GM12878 (cell line): Measurements from ENCODE around the gene CCDC112. TPM values are rescaled to one million over a fixed set of nuclear protein-coding genes. Genes with fewer than 3 reads are reported as not detected.

Experiments
- ATAC-seq: fragments of 200-7000 bp; cut with Tn5 transposase; 3 replicates; pipeline ENCODE4 v1.9.1; 2020; ENCODE audit warnings: mild to moderate bottlenecking, moderate library complexity
- BruUV-seq: library from RNA; stranded (reverse); fragments of 400-500 nt; replicated peaks from 2 replicates; lab custom pipeline; 2021; lab: Mats Ljungman, UMichigan
- CTCF ChIA-PET: fragments of 300-600 bp; sonication (Branson Sonifier 250); formaldehyde crosslinking; extraction: SDS; loops from one replicate; lab custom pipeline; 2021; ENCODE audit warnings: inconsistent platforms; lab: Yijun Ruan, JAX
- POLR2A ChIA-PET: fragments of 350-600 bp; formaldehyde crosslinking; extraction: SDS; loops from one replicate; lab custom pipeline; 2021; ENCODE audit warnings: inconsistent platforms; lab: Charles Lee
- RAD21 ChIA-PET: fragments of 300-600 bp; sonication (Branson Sonifier 250); formaldehyde crosslinking; loops from one replicate; lab custom pipeline; 2023; ENCODE audit warnings: antibody characterized with exemption; ENCODE audit not compliant: unreplicated experiment; lab: Charles Lee
- SMC1A ChIA-PET: fragments of 300-600 bp; sonication (Branson Sonifier 250); formaldehyde crosslinking; loops from one replicate; lab custom pipeline; 2023; ENCODE audit not compliant: unreplicated experiment, uncharacterized antibody; lab: Charles Lee
- DNase-seq: peaks from one replicate; pipeline ENCODE4 v3.0.0-alpha.2; 2011; ENCODE audit warnings: low read depth, low spot score
- FAIRE-seq: peaks from 3 replicates; lab custom pipeline; 2011; peaks lifted over from hg19 to GRCh38; lab: Jason Lieb, UNC
- H2AFZ ChIP-seq: 2 replicates; pipeline ENCODE4 v1.6.0; 2011; ENCODE audit warnings: low read depth, low read length, control low read depth; ENCODE audit not compliant: control insufficient read depth
- H3K27ac ChIP-seq: 2 replicates; pipeline ENCODE4 v1.5.1; 2011; ENCODE audit warnings: control low read depth; ENCODE audit not compliant: control insufficient read depth, insufficient read depth
- H3K27me3 ChIP-seq, 2 experiments: replicated peaks in 1 of 2; 2 replicates each; pipeline versions ENCODE4 v1.6.0 to v1.6.1; 2011; ENCODE audit warnings: low read length in 1 of 2; ENCODE audit not compliant: control insufficient read depth in 2 of 2, insufficient read depth in 2 of 2
- H3K36me3 ChIP-seq, 2 experiments: 2 replicates each; pipeline ENCODE4 v1.5.1; 2011; ENCODE audit warnings: low read length in 1 of 2; ENCODE audit not compliant: control insufficient read depth in 2 of 2, insufficient read depth in 2 of 2
- H3K4me1 ChIP-seq: 2 replicates; pipeline ENCODE4 v1.6.1; 2011; ENCODE audit warnings: mild to moderate bottlenecking, low read length, moderate library complexity, mixed read lengths; ENCODE audit not compliant: control insufficient read depth, insufficient read depth
- H3K4me2 ChIP-seq: 2 replicates; pipeline ENCODE4 v1.6.0; 2011; ENCODE audit warnings: control low read depth; ENCODE audit not compliant: control insufficient read depth, insufficient read depth
- H3K4me3 ChIP-seq: fragments of 200-600 bp; sonication (generic); 2 replicates; pipeline ENCODE4 v1.5.1; 2016
- H3K79me2 ChIP-seq: 2 replicates; pipeline ENCODE4 v1.6.0; 2011; ENCODE audit warnings: low read length; ENCODE audit not compliant: control insufficient read depth, insufficient read depth
- H3K9ac ChIP-seq: 2 replicates; pipeline ENCODE4 v1.8.0; 2011; ENCODE audit warnings: low read length, control low read depth, mixed read lengths; ENCODE audit not compliant: control insufficient read depth, insufficient read depth
- H3K9me3 ChIP-seq: replicated peaks from 3 replicates; pipeline ENCODE4 v1.5.1; 2011; ENCODE audit warnings: mild to moderate bottlenecking, low read length; ENCODE audit not compliant: control insufficient read depth, insufficient read depth
- H4K20me1 ChIP-seq: 2 replicates; pipeline ENCODE4 v1.6.0; 2011; ENCODE audit not compliant: control insufficient read depth, insufficient read depth
- CEBPB ChIP-seq, 2 experiments: fragments of 150-350 bp in 1 of 2; IDR thresholded peaks; 2 replicates each; pipeline ENCODE4 v1.6.1; 2012 to 2014; ENCODE audit warnings: low read depth in 2 of 2, low read length in 2 of 2, borderline replicate concordance in 1 of 2, inconsistent platforms in 1 of 2
- ESRRA ChIP-seq: IDR thresholded peaks from 2 replicates; pipeline ENCODE4 v1.6.1; 2012; ENCODE audit warnings: mild to moderate bottlenecking, low read length, improper control_type of control experiment
- NBN ChIP-seq: fragments of 450-650 bp; IDR thresholded peaks from 2 replicates; pipeline ENCODE4 v1.6.1; 2016
- NFYB ChIP-seq: IDR thresholded peaks from 2 replicates; pipeline ENCODE4 v1.6.1; 2011; ENCODE audit warnings: low read depth, mild to moderate bottlenecking, low read length, improper control_type of control experiment, moderate library complexity; ENCODE audit not compliant: insufficient read depth
- USF1 ChIP-seq: IDR thresholded peaks from 2 replicates; pipeline ENCODE4 v1.6.1; 2011; ENCODE audit warnings: borderline replicate concordance, low read depth, mild to moderate bottlenecking, moderate library complexity, mixed read lengths, low read length; ENCODE audit not compliant: insufficient read depth; ENCODE audit errors: extremely low read length
- WGBS: methylation state at CpG from one replicate; pipeline ENCODE4 v1.1.6; 2016; ENCODE audit warnings: low lambda C conversion rate; ENCODE audit not compliant: insufficient replicate concordance, insufficient coverage; ENCODE audit errors: missing lambda C conversion rate; 5-methylcytosine and 5-hydroxymethylcytosine counted together
- in situ Hi-C: fragments of 300-500 bp; cut with MboI; formaldehyde crosslinking; loops from 9 replicates; pipeline ENCODE4 v1.14.3; 2018; ENCODE audit warnings: mixed read lengths
- intact Hi-C: fragments of 100-400 bp; cut with micrococcal nuclease; formaldehyde crosslinking; loops from one replicate; pipeline ENCODE4 v1.14.2; 2022; ENCODE audit not compliant: unreplicated experiment
- polyA plus RNA-seq, 11 experiments: library from polyadenylated mRNA; depleted of rRNA in 4 of 11; unstranded in 6 of 11; stranded (reverse) in 5 of 11; fragments of >200 nt; fragmentation: Nextera tagmentation in 4 of 11; fragmentation: Illumina TruSeq in 1 of 11; extraction: Ambion mirVana in 4 of 11; extraction: Trizol in 1 of 11; gene quantifications; 1 replicate in 1 of 11; 2 replicates in 10 of 11; pipeline versions ENCODE4 v1.2.1 to v1.2.3, GENCODE V29; 2011 to 2016; ENCODE audit warnings: inconsistent platforms in 2 of 11, missing spikeins in 2 of 11, low read depth in 1 of 11
- total RNA-seq, 4 experiments: library from RNA; depleted of rRNA in 3 of 4; stranded (reverse); fragments of >200 nt in 3 of 4; fragmentation: Illumina TruSeq in 1 of 4; extraction: Trizol in 1 of 4; gene quantifications; 2 replicates each; pipeline versions ENCODE4 v1.2.1 to v1.2.3, GENCODE V29; 2013 to 2021
- TF ChIP-seq, protein P1 (sequence below): fragments of 450-650 bp; IDR thresholded peaks from 2 replicates; pipeline ENCODE4 v1.6.1; 2017; ENCODE audit warnings: borderline replicate concordance
- TF ChIP-seq, protein P2 (sequence below): fragments of 450-650 bp; formaldehyde crosslinking; IDR thresholded peaks from 2 replicates; pipeline ENCODE4 v1.4.0; 2020; ENCODE audit warnings: mild to moderate bottlenecking, moderate library complexity

CCDC112 gene
- total and polyA plus RNA-seq, 10 of the 15 experiments (the other 5 are each of a cell fraction or from before 2014, with no cell fraction given), result 0.12 to 2.0 (median 0.58) TPM

DNA sequence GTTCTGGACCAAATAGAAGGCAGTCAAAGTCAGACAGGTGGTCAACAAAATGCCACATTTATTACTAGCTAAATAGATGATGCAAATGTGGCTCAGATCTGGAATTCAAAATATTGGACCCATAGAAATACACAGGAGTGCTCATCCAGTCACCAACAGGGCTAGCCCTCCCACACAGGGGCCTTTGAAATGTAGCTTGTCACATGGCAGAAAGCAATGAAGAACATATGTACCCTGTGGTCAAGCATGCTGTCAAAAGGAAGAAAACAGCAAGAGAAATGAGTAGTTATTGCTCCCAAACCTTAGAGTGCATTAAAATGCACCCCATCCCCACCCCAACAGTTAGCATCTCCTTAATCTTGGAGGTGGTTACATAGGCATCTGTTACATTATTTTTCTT, 20.9 kb upstream of the CCDC112 start:
- ChIA-PET CTCF (interaction anchor here (1.4 to 7.3 kb wide), 3 partner anchors 9 to 257 kb away, joined by 5 to 45 read pairs (median 7); no protein-coding TSS in a partner anchor), SMC1A (interaction anchor here (1.0 to 3.5 kb wide), 4 partner anchors 10 to 159 kb away, joined by 4 to 12 read pairs (median 5); no protein-coding TSS in a partner anchor), RAD21 (interaction anchor here (0.9 to 1.8 kb wide), 3 partner anchors 10 to 202 kb away, joined by 3 to 5 read pairs (median 3); no protein-coding TSS in a partner anchor), POLR2A (no interaction called here)
- BruUV-seq, result no TSS peak
- no peaks in the 10 kb centered on the region for H3K36me3 ChIP-seq
- DNase-seq (no peak), ATAC-seq (no peak), FAIRE-seq (no peak)
- H3K4me1 ChIP-seq, result no peaks in the 10 kb centered on the region
- no peak overlapping the region for H3K27ac ChIP-seq
- H3K27me3 ChIP-seq, result no peaks in the 10 kb centered on the region
- H3K79me2 ChIP-seq, result no peaks in the 10 kb centered on the region
- in situ Hi-C loops (loop anchor here (10.0 kb wide), 1 partner anchor 747 kb away; no protein-coding TSS in a partner anchor), intact Hi-C loops (no loop called here)
- no peak overlapping the region for H3K9ac ChIP-seq
- no peaks in the 10 kb centered on the region for H3K9me3 ChIP-seq
- no peak overlapping the region for H3K4me2 ChIP-seq
- TF ChIP-seq NBN, result no peak
- no peak overlapping the region for H3K4me3 ChIP-seq
- no peaks in the 10 kb centered on the region for H4K20me1 ChIP-seq
- H2AFZ ChIP-seq, result no peak overlapping the region

GRCh38 chr5:115313632-115314031, 17.2 kb upstream of the CCDC112 start:
- Histone ChIP-seq H4K20me1 (no peaks in the 10 kb centered on the region), H3K79me2 (no peaks in the 10 kb centered on the region), H3K4me3 (no peak overlapping the region), H2AFZ (no peak overlapping the region), H3K4me2 (no peak overlapping the region), H3K36me3 (no peaks in the 10 kb centered on the region), H3K9ac (no peak overlapping the region), H3K9me3 (no peaks in the 10 kb centered on the region), H3K4me1 (no peaks in the 10 kb centered on the region), H3K27me3 (no peaks in the 10 kb centered on the region), H3K27ac (no peak overlapping the region)
- ChIA-PET SMC1A (interaction anchor here (0.6 to 9.1 kb wide), 4 partner anchors 9 to 261 kb away, joined by 3 to 156 read pairs (median 3); no protein-coding TSS in a partner anchor), CTCF (interaction anchor here (5.4 kb wide), 1 partner anchor 269 kb away, joined by 36 read pairs; no protein-coding TSS in a partner anchor), POLR2A (no interaction called here), RAD21 (no interaction called here)
- FAIRE-seq (no peak), DNase-seq (no peak), ATAC-seq (no peak)
- TF ChIP-seq USF1 (no peak), NFYB (no peak), ESRRA (no peak), CEBPB (IDR thresholded peaks at IDR 0.05; ENCODE audit: borderline replicate concordance in 1 of 2, low read depth in 2 of 2, low read length in 2 of 2) (no peak)
- TF ChIP-seq, protein P1, sequence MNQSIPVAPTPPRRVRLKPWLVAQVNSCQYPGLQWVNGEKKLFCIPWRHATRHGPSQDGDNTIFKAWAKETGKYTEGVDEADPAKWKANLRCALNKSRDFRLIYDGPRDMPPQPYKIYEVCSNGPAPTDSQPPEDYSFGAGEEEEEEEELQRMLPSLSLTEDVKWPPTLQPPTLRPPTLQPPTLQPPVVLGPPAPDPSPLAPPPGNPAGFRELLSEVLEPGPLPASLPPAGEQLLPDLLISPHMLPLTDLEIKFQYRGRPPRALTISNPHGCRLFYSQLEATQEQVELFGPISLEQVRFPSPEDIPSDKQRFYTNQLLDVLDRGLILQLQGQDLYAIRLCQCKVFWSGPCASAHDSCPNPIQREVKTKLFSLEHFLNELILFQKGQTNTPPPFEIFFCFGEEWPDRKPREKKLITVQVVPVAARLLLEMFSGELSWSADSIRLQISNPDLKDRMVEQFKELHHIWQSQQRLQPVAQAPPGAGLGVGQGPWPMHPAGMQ, result no peak
- TF ChIP-seq, protein P2, sequence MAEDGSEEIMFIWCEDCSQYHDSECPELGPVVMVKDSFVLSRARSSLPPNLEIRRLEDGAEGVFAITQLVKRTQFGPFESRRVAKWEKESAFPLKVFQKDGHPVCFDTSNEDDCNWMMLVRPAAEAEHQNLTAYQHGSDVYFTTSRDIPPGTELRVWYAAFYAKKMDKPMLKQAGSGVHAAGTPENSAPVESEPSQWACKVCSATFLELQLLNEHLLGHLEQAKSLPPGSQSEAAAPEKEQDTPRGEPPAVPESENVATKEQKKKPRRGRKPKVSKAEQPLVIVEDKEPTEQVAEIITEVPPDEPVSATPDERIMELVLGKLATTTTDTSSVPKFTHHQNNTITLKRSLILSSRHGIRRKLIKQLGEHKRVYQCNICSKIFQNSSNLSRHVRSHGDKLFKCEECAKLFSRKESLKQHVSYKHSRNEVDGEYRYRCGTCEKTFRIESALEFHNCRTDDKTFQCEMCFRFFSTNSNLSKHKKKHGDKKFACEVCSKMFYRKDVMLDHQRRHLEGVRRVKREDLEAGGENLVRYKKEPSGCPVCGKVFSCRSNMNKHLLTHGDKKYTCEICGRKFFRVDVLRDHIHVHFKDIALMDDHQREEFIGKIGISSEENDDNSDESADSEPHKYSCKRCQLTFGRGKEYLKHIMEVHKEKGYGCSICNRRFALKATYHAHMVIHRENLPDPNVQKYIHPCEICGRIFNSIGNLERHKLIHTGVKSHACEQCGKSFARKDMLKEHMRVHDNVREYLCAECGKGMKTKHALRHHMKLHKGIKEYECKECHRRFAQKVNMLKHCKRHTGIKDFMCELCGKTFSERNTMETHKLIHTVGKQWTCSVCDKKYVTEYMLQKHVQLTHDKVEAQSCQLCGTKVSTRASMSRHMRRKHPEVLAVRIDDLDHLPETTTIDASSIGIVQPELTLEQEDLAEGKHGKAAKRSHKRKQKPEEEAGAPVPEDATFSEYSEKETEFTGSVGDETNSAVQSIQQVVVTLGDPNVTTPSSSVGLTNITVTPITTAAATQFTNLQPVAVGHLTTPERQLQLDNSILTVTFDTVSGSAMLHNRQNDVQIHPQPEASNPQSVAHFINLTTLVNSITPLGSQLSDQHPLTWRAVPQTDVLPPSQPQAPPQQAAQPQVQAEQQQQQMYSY, result no peak
- in situ Hi-C loops (loop anchor here (5.0 to 10.0 kb wide), 3 partner anchors 279 to 751 kb away; no protein-coding TSS in a partner anchor), intact Hi-C loops (loop anchor here (5.0 kb wide), 1 partner anchor 519 kb away; no protein-coding TSS in a partner anchor)
- 62% methylated on average over 3 of the region's 3 CpGs for WGBS
- BruUV-seq, result no TSS peak
